Measurements from ENCODE around the gene KLHDC8B.
A peak's percentile ranks its signal among the peaks of the same experiment; 100 is the strongest.

Gene KLHDC8B

GRCh38 chr3:49171119-49171774 lies at the start of gene KLHDC8B:
KLHDC8B (plus strand) TSS chr3:49171598; CDS start chr3:49172770, 1,172 bp downstream.
- Histone ChIP-seq H3K36me3 (ENCODE audit: control insufficient read depth in 1 of 2, insufficient read depth in 2 of 2, low read length in 2 of 2) (peaks cover 14 to 18% of the 10 kb centered on the region in 2 donors), H3K27me3 (ENCODE audit: low read depth, low read length) (no peaks in the 10 kb centered on the region), H3K4me1 (ENCODE audit: control insufficient read depth in 1 of 2, insufficient read depth in 2 of 2, low read length in 2 of 2) (peaks cover 18 to 44% of the 10 kb centered on the region in 2 donors), H3K27ac (ENCODE audit: low read length) (peak within 1 kb of the TSS; percentile 77), H3K4me3 (ENCODE audit: low read depth in 1 of 2, low read length in 2 of 2) (peak within 1 kb of the TSS; percentile 77 to 87), H3K9me3 (ENCODE audit: control insufficient read depth in 1 of 2, low read length in 2 of 2) (no peaks in the 10 kb centered on the region)

GRCh38 chr3:49122022-49122421 lies 49.4 kb upstream of the KLHDC8B start:
- H3K27ac ChIP-seq (ENCODE audit: low read length) = no peak overlapping the region

GRCh38 chr3:49122451-49122850 lies 48.9 kb upstream of the KLHDC8B start:
- H3K4me3 ChIP-seq (ENCODE audit: low read depth in 1 of 2, low read length in 2 of 2) = no peak overlapping the region
- H3K36me3 ChIP-seq (ENCODE audit: control insufficient read depth in 1 of 2, insufficient read depth in 2 of 2, low read length in 2 of 2) = peaks cover 44 to 76% of the 10 kb centered on the region in 2 donors
- peaks cover 13 to 22% of the 10 kb centered on the region in 2 donors for H3K4me1 ChIP-seq (ENCODE audit: control insufficient read depth in 1 of 2, insufficient read depth in 2 of 2, low read length in 2 of 2)
- H3K27ac ChIP-seq (ENCODE audit: low read length) = no peak overlapping the region
- H3K9me3 ChIP-seq (ENCODE audit: control insufficient read depth in 1 of 2, low read length in 2 of 2) = no peaks in the 10 kb centered on the region
- H3K27me3 ChIP-seq (ENCODE audit: low read depth, low read length) = no peaks in the 10 kb centered on the region

More at GRCh38 chr3:49122022-49122421, 49.4 kb upstream of the KLHDC8B start:
- H3K27me3 ChIP-seq (ENCODE audit: low read depth, low read length) = no peaks in the 10 kb centered on the region
- H3K36me3 ChIP-seq (ENCODE audit: control insufficient read depth in 1 of 2, insufficient read depth in 2 of 2, low read length in 2 of 2) = peaks cover 48 to 81% of the 10 kb centered on the region in 2 donors
- no peak overlapping the region for H3K4me3 ChIP-seq (ENCODE audit: low read depth in 1 of 2, low read length in 2 of 2)
- no peaks in the 10 kb centered on the region for H3K9me3 ChIP-seq (ENCODE audit: control insufficient read depth in 1 of 2, low read length in 2 of 2)
- H3K4me1 ChIP-seq (ENCODE audit: control insufficient read depth in 1 of 2, insufficient read depth in 2 of 2, low read length in 2 of 2) = peaks cover 13 to 22% of the 10 kb centered on the region in 2 donors

GRCh38 chr3:49122886-49123545 lies 48.4 kb upstream of the KLHDC8B start:
- Histone ChIP-seq H3K27me3 (ENCODE audit: low read depth, low read length) (no peaks in the 10 kb centered on the region), H3K27ac (ENCODE audit: low read length) (no peak overlapping the region), H3K4me3 (ENCODE audit: low read depth in 1 of 2, low read length in 2 of 2) (no peak overlapping the region), H3K9me3 (ENCODE audit: control insufficient read depth in 1 of 2, low read length in 2 of 2) (no peaks in the 10 kb centered on the region), H3K36me3 (ENCODE audit: control insufficient read depth in 1 of 2, insufficient read depth in 2 of 2, low read length in 2 of 2) (peaks cover 38 to 72% of the 10 kb centered on the region in 2 donors), H3K4me1 (ENCODE audit: control insufficient read depth in 1 of 2, insufficient read depth in 2 of 2, low read length in 2 of 2) (peaks cover 13 to 22% of the 10 kb centered on the region in 2 donors)

GRCh38 chr3:49123687-49124086 lies 47.7 kb upstream of the KLHDC8B start:
- H3K4me3 ChIP-seq (ENCODE audit: low read depth in 1 of 2, low read length in 2 of 2) = no peak overlapping the region
- H3K27me3 ChIP-seq (ENCODE audit: low read depth, low read length) = no peaks in the 10 kb centered on the region
- peaks cover 13 to 19% of the 10 kb centered on the region in 2 donors for H3K4me1 ChIP-seq (ENCODE audit: control insufficient read depth in 1 of 2, insufficient read depth in 2 of 2, low read length in 2 of 2)
- H3K36me3 ChIP-seq (ENCODE audit: control insufficient read depth in 1 of 2, insufficient read depth in 2 of 2, low read length in 2 of 2) = peaks cover 44 to 73% of the 10 kb centered on the region in 2 donors
- no peak overlapping the region for H3K27ac ChIP-seq (ENCODE audit: low read length)
- H3K9me3 ChIP-seq (ENCODE audit: control insufficient read depth in 1 of 2, low read length in 2 of 2) = no peaks in the 10 kb centered on the region

- Histone ChIP-seq H3K4me1 (ENCODE audit: control insufficient read depth in 1 of 2, insufficient read depth in 2 of 2, low read length in 2 of 2) (peaks cover 10 to 14% of the 10 kb centered on the region in 2 donors), H3K9me3 (ENCODE audit: control insufficient read depth in 1 of 2, low read length in 2 of 2) (no peaks in the 10 kb centered on the region), H3K27ac (ENCODE audit: low read length) (no peak overlapping the region), H3K36me3 (ENCODE audit: control insufficient read depth in 1 of 2, insufficient read depth in 2 of 2, low read length in 2 of 2) (peaks cover 41 to 73% of the 10 kb centered on the region in 2 donors), H3K27me3 (ENCODE audit: low read depth, low read length) (no peaks in the 10 kb centered on the region), H3K4me3 (ENCODE audit: low read depth in 1 of 2, low read length in 2 of 2) (no peak overlapping the region)
Measured at GRCh38 chr3:49124203-49124602, 47.2 kb upstream of the KLHDC8B start.

GRCh38 chr3:49124991-49125670 lies 46.3 kb upstream of the KLHDC8B start:
- Histone ChIP-seq H3K27me3 (ENCODE audit: low read depth, low read length) (no peaks in the 10 kb centered on the region), H3K36me3 (ENCODE audit: control insufficient read depth in 1 of 2, insufficient read depth in 2 of 2, low read length in 2 of 2) (peaks cover 43 to 76% of the 10 kb centered on the region in 2 donors), H3K4me1 (ENCODE audit: control insufficient read depth in 1 of 2, insufficient read depth in 2 of 2, low read length in 2 of 2) (peaks cover under 1 to 5% of the 10 kb centered on the region in 2 donors), H3K27ac (ENCODE audit: low read length) (no peak overlapping the region), H3K9me3 (ENCODE audit: control insufficient read depth in 1 of 2, low read length in 2 of 2) (no peaks in the 10 kb centered on the region), H3K4me3 (ENCODE audit: low read depth in 1 of 2, low read length in 2 of 2) (no peak overlapping the region)

- no peaks in the 10 kb centered on the region for H3K27me3 ChIP-seq (ENCODE audit: low read depth, low read length)
- H3K27ac ChIP-seq (ENCODE audit: low read length) = no peak overlapping the region
- H3K4me3 ChIP-seq (ENCODE audit: low read depth in 1 of 2, low read length in 2 of 2) = peak overlapping the region; percentile 75 to 88
- peaks cover 6 to 29% of the 10 kb centered on the region in 2 donors for H3K4me1 ChIP-seq (ENCODE audit: control insufficient read depth in 1 of 2, insufficient read depth in 2 of 2, low read length in 2 of 2)
- peaks cover 19 to 35% of the 10 kb centered on the region in 2 donors for H3K36me3 ChIP-seq (ENCODE audit: control insufficient read depth in 1 of 2, insufficient read depth in 2 of 2, low read length in 2 of 2)
- no peaks in the 10 kb centered on the region for H3K9me3 ChIP-seq (ENCODE audit: control insufficient read depth in 1 of 2, low read length in 2 of 2)
Measured at GRCh38 chr3:49131040-49131439, 40.4 kb upstream of the KLHDC8B start.

GRCh38 chr3:49131576-49131975 lies 39.8 kb upstream of the KLHDC8B start:
- Histone ChIP-seq H3K9me3 (ENCODE audit: control insufficient read depth in 1 of 2, low read length in 2 of 2) (no peaks in the 10 kb centered on the region), H3K4me3 (ENCODE audit: low read depth in 1 of 2, low read length in 2 of 2) (peak overlapping the region; percentile 75 to 88), H3K4me1 (ENCODE audit: control insufficient read depth in 1 of 2, insufficient read depth in 2 of 2, low read length in 2 of 2) (peaks cover 6 to 29% of the 10 kb centered on the region in 2 donors), H3K27me3 (ENCODE audit: low read depth, low read length) (no peaks in the 10 kb centered on the region), H3K27ac (ENCODE audit: low read length) (peak overlapping the region; percentile 91), H3K36me3 (ENCODE audit: control insufficient read depth in 1 of 2, insufficient read depth in 2 of 2, low read length in 2 of 2) (peaks cover 14 to 30% of the 10 kb centered on the region in 2 donors)

GRCh38 chr3:49132073-49132436 lies 39.3 kb upstream of the KLHDC8B start:
- Histone ChIP-seq H3K4me1 (ENCODE audit: control insufficient read depth in 1 of 2, insufficient read depth in 2 of 2, low read length in 2 of 2) (peaks cover 6 to 29% of the 10 kb centered on the region in 2 donors), H3K36me3 (ENCODE audit: control insufficient read depth in 1 of 2, insufficient read depth in 2 of 2, low read length in 2 of 2) (peaks cover 14 to 28% of the 10 kb centered on the region in 2 donors), H3K4me3 (ENCODE audit: low read depth in 1 of 2, low read length in 2 of 2) (peak overlapping the region; percentile 75 to 88), H3K9me3 (ENCODE audit: control insufficient read depth in 1 of 2, low read length in 2 of 2) (no peaks in the 10 kb centered on the region), H3K27me3 (ENCODE audit: low read depth, low read length) (no peaks in the 10 kb centered on the region), H3K27ac (ENCODE audit: low read length) (peak overlapping the region; percentile 91)
